ENCODE data around the gene NTN1.

The NTN1 gene

DNA sequence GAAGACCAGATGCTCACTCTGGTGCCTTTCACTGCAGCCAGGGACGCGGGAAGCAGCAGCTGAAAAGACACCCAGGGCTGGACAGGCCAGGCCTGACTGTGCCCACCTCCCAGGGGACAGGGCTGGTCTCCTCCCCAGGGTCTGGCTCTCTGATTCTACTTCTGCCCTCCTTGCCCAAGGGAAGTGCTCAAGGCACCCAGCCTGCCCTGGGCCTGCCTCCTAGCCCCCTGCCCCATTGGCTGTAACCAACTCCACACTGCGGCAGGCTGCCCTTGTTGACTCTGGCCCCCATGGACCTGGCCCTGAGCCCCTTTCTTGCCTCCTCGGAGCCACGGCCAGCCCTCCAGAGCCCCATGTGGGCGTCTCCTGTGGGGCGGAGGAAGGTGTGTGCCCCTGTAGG lies 212.5 kb downstream of the NTN1 start:
- no peak for DNase-seq (ENCODE audit: low read depth, low spot score)
- no peak overlapping the region for H3K4me3 ChIP-seq (ENCODE audit: low read length)

DNA sequence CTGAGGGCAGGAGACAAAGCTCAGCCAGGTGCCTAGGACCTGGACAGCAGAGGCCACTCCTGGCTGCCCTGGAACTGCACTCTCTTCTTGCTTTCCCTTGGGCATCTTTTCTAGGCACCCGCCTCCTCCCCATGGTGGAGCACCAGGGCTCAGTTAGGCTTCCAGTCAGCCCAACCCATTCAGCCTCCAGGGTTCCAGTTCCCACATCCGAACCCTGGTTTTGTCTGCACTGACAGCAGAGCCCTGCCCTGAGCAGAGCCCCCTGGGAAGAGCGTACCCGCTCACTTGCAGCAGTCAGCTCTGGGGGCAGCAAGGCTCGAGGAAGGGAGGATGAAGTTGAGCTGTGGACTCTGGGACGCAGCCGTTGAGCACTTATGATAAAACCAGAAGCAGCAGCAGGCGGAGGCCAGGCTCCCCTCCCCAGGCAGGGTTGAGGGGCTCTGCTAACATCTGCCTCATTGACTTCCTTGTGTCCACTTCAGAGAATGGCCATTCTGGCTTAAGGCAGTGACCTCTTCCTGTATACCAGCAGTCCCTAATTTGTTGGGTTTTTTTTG lies 213.2 kb downstream of the NTN1 start:
- DNase-seq (ENCODE audit: low read depth, low spot score): no peak
- H3K4me3 ChIP-seq (ENCODE audit: low read length): no peak overlapping the region

DNA sequence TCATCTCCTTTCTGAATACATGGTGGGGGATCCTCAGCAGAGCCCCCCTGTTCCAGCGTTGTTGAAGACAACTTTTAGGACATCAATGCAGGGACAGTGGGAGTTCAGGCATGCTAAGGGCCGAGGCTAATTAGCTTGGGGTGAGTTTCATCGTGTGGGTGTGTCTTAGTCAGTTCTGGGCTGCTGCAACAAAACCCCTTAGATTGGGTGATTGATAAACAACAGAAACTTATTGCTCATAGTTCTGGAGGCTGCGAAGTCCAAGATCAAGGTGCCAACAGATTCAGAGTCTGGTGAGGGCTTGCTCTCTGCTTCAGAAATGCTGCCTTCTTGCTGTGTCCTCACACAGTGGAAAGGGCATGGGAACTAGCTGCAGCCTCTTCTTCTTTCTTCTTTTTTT lies 214.0 kb downstream of the NTN1 start:
- no peak for DNase-seq (ENCODE audit: low read depth, low spot score)
- no peak overlapping the region for H3K4me3 ChIP-seq (ENCODE audit: low read length)

DNA sequence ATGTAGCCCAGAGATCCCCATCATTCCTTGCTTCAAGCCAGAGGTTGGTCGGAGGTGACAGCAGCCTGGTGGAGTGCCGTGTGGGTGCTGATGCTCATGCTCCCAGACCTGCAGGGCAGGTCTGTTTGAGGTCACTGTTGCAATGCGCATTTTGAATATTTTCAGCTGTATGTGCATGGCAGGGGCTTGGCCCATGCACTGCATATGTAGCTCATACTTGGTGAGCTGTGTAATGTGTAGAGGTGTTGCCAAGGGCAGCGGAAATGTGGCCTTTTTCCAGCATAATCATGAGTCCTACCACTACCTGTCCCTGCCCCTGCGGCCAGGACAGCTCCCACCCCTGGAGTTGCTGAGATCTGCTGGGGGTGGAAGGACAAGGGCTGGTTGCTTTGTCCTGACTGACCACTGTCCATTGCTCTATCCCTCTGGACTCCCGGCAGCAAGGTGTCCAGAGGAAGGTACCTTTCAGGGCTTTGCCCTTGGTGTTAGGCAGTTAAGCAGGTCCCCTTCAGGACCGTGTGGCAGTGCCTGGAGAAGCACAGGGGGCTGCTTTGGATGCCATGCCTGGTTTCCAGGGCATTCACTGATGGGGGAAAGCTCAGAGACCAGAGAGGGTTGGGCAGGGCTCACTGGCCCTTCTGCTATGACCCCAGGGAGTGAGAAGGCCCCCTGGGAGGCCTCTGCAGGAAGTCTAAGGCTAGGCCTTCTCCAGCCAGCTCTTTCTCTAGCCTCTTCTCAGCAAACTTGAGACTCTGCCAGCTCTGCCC lies 215.2 kb downstream of the NTN1 start:
- no peak for DNase-seq (ENCODE audit: low read depth, low spot score)
- H3K4me3 ChIP-seq (ENCODE audit: low read length): no peak overlapping the region

DNA sequence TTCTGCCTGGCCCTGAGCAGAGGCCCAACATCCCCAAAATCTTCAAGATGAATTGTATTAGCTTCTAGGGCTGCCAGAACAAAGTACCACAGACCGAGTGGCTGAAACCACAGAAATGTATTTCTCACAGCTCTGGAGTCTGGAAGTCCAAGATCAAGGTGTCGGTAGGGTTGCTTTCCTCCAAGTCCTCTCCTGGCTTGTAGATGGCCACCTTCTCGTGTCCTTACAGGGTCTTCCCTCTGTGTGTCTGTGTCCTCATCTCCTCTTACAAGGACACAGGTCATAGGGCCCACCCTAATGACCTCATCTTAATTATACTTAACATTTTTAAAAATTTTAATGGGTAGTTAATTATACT lies 215.7 kb downstream of the NTN1 start:
- DNase-seq (ENCODE audit: low read depth, low spot score): no peak
- no peak overlapping the region for H3K4me3 ChIP-seq (ENCODE audit: low read length)

DNA sequence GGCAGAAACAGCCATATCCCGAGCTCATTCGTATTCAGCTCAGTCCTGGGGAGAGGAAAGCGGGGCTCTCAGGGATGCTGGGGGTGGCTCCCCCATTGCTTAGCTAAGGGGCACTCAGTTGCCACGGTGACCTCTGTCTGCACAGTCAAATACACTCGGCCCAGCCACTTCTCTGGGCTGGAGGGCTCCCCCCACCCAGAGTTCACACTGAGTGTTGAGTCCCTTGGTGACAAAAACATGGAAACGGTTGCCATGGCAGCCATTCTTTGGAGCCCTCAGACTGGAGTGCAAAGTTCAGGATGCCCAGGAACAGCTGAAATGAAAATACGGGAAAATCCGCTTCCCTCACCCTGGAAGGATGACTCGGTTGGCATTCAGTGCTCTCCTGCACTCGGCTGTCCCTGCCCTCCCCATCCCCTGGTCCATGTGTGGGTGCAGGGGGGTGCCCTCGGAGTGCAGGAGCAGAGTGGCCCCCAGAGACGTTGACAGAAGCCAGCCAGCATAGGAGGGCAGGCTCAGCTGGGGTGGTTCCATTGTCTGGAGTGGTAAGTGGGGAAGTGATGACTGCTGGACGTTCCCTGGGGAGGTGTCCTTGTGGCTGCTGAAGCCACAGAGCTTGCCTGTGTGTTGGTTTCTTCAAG lies 216.5 kb downstream of the NTN1 start:
- no peak for DNase-seq (ENCODE audit: low read depth, low spot score)
- no peak overlapping the region for H3K4me3 ChIP-seq (ENCODE audit: low read length)

DNA sequence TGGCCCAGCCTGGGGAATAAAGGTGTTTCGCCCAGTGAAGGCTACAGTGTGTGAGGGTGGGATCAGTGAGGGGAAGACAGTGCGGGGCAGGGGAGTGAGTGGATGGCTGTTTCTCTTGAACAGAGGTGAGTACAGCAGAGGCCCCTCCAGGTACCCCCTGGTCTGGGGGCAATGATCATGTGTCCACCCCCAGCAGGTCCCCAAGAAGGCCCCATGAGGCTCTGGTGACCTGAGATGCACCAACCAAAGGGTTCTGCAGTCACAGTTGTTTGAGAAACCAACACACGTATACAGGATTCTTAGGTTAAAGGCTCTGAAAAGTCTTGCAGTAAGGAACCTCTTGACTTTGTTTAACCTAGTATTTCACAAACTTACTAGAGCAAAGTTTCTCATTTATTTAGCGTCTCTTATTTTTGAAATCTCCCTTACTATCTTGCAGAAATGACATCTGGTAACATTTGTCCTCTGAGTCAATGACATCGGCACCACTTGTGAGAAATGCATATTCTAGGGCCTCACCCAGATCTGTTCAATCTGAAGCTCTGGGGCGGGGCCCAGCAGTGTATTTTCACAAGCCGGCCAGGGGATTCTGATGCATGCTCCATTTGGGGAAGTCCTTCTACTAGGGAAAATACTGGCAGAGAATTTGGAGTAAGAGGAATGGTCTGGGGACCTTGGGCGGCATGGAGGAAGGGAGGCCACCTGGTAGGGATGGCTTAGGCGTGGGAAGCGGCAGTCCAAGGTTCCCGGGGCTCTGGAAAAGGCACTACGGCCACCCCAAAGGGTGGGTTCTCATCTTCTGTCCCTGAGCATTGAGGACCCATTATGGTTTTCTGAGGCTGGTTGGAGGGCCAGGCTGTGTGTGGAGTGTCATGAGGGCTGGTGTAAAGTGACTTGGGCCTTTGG lies 217.3 kb downstream of the NTN1 start:
- DNase-seq (ENCODE audit: low read depth, low spot score): no peak
- H3K4me3 ChIP-seq (ENCODE audit: low read length): no peak overlapping the region

DNA sequence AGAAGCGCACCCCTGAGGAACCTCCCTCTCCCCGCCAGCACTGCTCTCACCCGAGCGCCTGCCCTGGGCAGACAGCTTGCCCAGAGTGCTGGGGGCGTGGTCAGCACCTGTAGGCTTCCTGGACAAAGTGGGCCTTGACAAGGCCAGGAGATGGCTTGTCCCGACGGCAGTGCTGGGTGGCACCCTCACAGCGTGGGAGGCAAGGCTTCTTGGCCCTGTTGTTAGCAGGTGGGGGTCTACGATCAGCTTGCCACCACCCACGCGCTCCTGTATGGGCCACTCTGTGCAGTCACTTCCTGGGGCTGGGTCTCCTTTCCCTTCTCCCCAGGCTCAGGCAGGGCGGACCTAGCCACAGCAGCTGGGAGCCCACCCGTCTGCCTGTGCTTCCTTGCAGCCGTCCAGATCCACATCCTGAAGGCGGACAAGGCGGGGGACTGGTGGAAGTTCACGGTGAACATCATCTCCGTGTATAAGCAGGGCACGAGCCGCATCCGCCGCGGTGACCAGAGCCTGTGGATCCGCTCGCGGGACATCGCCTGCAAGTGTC lies 218.0 kb downstream of the NTN1 start:
- DNase-seq (ENCODE audit: low read depth, low spot score): no peak
- H3K4me3 ChIP-seq (ENCODE audit: low read length): no peak overlapping the region

DNA sequence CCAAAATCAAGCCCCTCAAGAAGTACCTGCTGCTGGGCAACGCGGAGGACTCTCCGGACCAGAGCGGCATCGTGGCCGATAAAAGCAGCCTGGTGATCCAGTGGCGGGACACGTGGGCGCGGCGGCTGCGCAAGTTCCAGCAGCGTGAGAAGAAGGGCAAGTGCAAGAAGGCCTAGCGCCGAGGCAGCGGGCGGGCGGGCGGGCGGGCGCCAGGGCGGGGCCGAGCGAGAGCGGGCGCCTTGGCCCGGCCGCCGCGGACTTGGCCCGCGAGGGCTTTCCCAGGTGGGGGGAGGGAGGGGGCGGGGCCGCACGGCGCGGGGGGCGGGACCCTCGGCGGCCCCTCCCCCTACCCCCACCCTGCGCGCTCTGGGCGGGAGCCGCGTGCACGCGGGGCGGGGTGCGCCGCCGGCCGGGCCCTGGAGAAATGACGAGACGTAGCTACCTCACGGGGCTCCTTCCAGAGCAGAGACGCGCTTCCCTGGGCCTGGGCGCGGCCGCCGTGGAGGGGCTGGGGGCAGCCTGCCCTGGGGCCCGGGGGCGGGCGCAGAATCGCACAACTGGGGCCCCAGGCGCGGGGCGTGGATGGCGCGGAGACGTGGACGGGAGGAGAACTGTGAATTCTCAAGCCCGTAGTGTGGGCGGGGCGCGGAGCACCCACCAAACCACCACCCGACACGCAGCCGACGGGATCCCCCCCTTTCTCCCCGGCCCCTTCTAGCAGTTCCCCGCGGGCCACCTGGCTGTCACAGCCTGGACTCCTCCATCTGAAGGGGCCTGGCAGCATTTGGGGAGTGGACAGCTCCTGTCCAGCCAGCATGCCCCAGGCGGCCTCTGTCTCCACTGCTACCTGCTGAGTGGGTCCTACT lies 218.7 kb downstream of the NTN1 start:
- H3K4me3 ChIP-seq (ENCODE audit: low read length): peak overlapping the region; percentile 35
- DNase-seq (ENCODE audit: low read depth, low spot score): no peak

DNA sequence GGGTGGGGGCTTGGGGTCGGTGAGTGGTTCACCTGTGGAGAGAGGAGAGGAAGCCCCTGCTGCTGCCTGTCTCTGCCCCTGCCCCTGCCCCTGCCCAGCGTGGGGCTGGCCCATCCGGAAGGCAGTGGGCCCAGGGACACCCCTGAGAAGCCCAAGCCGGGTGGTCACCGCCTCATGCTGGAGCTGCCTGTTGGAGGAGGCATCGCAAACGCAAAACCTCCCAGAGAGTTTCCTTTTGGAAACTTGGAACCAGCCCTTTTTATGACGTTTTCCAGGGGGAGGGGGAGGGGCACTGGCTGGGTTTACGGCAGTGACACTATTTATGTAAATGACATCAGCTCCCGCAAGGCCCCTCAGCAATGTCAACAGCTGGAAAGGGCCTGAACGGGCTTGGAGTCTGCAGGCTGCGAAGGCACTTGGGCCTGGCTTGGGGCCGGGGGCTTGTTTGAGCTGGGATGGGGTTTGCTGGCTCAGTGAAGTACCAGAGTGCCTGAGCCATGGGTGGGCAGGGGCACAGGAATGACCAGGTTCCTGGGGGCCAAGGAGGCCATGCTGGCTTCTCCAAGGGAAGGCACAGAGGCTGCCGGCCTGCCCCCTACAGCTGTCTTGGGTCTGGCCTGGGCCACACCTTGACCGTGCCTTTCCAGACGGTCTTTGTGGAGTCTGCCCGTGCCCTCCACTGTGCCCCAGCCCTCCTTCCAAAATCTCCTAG lies 219.5 kb downstream of the NTN1 start:
- no peak for DNase-seq (ENCODE audit: low read depth, low spot score)
- H3K4me3 ChIP-seq (ENCODE audit: low read length): peak overlapping the region; percentile 35

DNA sequence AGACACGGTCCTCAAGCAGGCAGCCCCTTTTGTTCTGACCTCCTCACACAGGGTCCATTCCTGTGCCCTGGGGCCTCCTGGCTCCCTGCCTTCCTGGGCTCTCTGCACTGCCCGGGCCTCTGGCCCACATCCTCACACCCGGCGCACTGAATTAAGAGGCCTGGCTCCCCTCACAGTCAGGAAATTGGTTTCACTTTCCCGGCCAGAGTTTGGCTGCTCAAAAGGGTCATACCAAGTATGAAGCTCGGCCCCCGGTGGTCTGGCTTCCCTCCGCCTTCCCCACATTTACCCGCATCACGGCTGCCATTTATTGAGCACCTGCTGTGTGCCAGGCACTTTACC lies 220.0 kb downstream of the NTN1 start:
- DNase-seq (ENCODE audit: low read depth, low spot score): no peak
- H3K4me3 ChIP-seq (ENCODE audit: low read length): no peak overlapping the region

DNA sequence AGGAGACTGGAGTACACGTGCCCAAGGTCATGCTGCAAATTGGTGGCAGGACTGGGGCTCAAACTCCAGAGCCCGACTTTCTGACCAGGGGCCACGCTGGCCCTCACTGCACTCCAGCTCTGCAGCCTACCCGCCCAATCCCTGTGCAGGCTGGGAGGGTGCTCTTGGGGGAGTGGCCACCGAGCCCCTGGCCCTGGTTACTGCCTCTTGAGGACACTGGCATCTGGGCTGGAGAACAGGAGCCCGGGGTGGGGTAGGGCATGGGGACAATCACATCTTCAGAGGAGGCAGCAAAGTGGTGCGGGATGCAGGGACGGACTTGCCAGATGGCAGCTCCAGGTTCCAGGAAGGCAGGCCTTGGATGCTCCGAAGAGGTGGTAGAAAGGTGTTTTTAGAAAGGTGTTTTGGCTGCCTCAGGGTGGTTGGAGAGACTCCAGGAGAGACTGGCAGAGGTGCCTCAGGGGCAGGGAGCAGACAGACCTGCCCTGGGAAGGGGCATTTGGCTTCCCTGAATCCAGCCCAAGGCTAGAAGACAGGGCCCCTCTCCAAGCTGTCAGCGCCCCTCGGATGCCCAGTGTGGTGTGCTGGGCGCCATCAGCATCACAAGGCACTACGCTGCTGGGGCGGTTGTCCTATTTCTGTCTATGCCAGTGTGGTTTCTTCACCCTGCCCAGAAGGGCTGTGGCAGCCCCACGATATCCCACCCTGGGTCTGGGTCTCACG lies 220.6 kb downstream of the NTN1 start:
- no peak overlapping the region for H3K4me3 ChIP-seq (ENCODE audit: low read length)
- no peak for DNase-seq (ENCODE audit: low read depth, low spot score)

DNA sequence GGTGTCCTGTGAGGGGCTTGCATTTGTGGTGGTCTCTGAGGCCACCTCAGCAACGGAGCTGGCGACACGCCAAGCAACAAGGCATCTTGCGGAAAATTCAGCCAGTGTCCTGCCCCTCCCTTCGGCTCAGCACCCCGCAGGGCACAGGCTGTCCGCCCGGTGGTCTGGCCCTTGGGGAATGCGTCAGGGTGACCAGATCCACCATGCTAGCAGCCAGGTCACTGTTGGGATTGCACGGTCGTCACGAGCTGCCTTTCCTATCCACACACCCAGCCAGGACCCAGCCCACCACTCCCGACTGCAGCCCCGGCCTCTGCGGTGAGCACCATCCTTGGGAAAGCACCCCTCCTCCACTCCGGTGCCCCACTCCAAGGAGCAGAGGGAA lies 221.2 kb downstream of the NTN1 start:
- no peak overlapping the region for H3K4me3 ChIP-seq (ENCODE audit: low read length)
- no peak for DNase-seq (ENCODE audit: low read depth, low spot score)

DNA sequence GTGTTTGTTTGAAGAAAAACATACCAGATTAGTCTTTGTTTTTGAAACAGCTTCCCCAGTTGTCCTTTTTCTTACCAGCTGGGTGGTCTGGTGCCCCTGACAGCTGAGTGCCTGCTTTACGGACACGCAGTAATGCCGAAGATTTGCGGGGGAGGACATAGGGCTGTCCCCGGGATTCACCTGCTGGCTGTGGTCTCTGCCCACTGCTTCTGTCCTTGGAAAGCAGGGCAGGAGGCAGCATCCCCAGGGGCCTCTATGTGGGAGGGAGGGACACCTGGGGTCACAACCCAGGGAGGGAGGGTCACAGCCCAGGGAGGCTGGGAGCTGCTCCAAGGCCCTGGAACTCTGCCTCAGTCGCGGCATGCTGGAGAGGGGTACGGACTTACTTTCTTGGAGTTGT lies 221.7 kb downstream of the NTN1 start:
- H3K4me3 ChIP-seq (ENCODE audit: low read length): no peak overlapping the region
- DNase-seq (ENCODE audit: low read depth, low spot score): no peak

DNA sequence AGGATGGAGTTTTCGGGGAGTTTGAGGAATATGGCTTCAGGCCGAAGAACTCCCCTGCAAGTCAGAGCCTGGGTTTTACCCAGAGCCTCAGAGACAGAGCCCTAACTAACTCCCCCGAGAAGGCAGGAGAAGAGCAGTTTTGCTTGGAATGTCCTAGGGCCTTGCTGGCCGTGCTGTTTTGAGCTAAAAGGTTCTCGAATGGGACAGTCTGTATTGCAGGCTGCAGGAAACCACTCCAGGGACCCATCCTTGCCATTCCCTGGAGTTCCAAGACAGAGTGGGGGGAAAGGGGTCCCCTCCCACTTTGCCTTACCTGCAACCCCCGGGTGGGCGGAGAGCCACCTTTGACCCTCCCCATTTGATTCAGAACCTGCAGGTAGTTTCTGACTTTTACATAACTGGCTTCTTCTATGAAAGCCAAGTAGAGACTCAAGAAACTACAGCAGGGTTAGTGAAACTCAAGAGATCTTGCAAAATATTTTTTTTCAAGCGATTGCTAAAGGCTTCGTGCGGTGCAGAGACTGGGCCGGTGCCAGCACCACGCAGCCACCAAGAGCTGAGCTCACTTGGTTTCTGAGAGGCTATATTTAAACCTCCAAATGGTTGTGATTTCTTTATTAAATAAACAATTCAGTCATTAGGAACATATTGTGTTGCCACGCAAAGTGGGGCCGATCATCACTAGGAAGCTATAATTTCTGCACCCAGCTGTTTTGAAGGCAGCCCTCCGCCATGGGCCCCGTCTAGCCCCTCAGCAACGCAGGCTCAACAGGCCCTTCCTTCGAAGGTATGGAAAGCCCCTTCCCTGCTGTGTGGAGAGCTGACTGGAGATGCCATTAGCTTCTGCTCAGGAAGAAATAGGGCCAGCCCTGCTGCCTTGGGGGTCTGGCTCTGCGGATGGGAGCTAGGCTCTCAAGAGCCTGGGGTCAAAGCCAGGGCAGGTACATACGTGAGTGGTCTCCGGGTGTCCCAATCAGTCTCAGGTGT lies 223.0 kb downstream of the NTN1 start:
- DNase-seq (ENCODE audit: low read depth, low spot score): no peak

DNA sequence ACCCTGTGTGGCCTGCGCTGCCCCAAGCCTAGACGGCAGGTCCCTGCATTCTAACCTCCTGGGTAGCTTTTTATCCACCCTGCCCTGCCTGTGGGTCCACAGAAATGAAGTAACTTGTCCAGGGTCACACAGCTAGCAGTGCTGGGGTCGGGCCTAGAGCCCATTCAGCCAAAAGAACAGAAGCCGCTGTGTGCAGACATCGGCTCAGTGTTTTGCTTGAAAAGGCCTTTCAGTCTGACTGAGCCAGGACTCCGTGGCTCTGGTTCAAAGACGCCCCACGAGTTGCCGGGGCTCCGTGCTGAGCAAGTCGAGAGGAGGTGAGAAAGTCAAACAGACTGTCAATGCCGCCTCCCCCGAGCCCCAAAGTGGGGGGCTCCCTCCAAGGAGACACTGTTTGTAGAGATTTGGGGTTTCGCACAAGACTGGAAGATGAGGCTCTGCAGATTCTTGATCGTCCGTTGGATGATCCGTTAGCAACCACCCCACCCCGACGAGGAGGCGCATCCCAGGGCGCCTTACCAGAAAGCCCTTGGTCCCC lies 226.2 kb downstream of the NTN1 start:
- no peak overlapping the region for H3K4me3 ChIP-seq (ENCODE audit: low read length)
- no peak for DNase-seq (ENCODE audit: low read depth, low spot score)

More for the DNA sequence above, 223.0 kb downstream of the NTN1 start:
- H3K4me3 ChIP-seq (ENCODE audit: low read length): no peak overlapping the region
